ENCODE measurements around the gene RGPD8.
"Not testable (repeated sequence)": the region's sequence is repeated elsewhere in the genome, so short reads cannot be mapped to it uniquely, and the experiment has no call there.

RGPD8 gene

DNA sequence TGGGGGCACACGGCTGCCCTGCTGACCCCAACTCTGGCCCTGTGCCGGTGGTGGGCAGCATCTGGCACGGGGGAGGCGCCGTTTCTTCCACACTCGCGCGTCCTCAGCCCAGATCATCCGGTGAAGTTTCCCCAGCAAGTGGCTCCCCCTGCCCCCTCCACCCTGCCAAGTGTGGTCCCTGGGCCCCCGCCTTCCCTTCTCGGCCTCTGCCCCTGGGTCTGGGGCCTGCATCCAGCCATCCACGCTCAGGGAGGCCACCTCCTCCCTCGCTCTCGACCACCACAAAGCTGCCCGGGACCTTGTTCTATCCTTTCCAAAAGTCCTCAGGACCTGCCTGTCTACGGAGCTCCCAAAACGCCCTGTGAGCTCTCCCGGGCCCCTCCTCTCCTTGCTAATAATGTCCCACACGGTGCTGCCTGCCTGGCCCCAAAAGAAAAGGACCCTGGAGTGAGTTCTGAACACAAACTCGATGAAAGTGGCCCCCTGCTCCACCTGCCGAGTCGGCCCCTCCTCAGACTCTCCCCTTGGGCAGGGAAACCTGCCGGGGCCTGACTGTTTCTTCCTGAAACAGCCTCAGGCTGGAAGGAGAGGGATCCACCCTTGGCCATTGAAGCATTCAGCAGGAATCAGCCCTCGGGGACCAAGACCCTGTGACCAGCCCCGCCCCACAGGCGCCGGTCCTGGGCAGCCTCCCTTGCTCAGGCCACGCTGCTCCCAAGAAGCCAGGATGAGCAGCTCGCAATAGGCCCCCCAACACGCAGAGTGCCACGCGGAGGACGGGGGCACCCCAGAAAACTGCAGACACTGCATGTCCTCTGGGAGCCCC lies 1.7 kb upstream of the RGPD8 start:
- DNase-seq: not testable (repeated sequence)

DNA sequence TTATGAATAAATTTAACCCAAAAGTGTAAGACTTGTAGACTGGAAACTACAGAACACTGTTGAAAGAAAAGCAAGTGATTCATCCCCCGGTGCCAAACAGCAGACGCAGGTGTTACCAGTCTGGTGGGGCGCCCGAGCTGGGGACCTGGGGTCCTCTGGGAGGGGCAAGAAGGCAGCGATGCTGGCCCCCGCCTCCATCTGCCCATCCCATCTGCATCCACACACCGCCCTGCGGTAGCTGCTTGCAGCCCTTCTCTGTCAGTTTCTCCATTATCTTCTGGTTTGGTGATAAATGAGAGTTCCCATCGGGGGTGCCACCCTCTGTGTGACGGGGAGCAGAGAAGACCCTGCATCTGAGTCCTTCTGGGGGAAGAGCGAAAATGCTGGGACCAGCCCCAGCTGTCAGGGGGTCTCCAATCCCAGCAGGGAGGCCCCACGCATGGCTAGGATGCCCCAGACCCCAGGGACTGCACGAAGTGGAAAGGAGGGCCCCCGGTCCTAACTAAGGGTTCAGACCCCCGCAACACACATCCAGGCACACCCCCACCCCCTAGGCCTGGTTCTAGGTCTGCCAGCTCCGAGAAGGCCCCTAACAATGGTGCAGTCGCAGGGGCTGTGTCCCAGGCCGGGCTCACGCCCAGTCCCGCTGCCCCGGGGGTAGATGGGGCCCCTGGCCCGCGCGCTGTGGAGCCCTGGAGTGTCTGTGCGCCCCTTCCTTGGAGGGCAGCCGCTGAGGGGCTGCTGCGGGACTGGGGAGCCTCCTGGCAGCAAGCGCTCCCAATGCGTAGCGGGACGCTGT lies 686 bp upstream of the RGPD8 start:
- DNase-seq: no peak

DNA sequence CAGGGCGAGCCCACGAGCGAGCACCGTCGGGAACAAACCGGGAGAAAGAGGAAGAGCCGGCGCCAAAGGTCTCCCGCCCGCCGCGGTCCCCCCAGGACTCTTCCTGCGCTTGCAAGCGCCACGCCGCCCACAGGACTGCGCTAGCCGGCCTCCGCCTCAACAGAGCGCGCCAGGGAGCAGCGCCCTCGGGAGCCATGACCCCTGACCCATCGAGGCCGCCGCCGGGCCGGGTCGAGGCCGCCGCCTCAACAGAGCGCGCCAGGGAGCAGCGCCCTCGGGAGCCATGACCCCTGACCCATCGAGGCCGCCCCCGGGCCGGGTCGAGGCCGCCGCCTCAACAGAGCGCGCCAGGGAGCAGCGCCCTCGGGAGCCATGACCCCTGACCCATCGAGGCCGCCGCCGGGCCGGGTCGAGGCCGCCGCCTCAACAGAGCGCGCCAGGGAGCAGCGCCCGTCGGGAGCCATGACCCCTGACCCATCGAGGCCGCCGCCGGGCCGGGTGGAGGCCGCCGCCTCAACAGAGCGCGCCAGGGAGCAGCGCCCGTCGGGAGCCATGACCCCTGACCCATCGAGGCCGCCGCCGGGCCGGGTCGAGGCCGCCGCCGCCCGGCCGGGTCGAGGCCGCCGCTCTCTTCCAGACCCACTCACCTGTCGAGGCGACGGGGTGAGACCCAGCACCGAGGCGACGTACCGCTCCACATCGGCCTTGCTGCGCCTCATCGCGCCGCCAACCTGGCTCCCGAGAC lies 538 bp downstream of the RGPD8 start:
- DNase-seq: not testable (repeated sequence)

DNA sequence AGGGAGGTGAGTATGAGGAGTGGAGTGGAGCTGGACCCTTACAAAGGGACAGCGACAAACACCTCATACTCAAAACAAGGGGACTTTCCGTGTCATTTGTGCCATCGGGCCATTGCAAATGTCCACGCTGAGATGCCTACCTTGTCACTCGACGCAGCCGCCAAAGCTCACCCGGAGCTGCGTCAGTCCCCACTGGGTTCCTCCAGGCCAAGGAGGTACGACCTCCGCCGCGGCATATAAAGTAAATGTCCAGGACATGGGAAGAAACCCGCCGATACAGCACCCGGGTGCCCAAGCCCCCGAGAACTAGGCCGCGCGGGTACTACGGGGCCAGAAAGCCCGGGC lies 1.1 kb downstream of the RGPD8 start:
- not testable (repeated sequence) for DNase-seq

DNA sequence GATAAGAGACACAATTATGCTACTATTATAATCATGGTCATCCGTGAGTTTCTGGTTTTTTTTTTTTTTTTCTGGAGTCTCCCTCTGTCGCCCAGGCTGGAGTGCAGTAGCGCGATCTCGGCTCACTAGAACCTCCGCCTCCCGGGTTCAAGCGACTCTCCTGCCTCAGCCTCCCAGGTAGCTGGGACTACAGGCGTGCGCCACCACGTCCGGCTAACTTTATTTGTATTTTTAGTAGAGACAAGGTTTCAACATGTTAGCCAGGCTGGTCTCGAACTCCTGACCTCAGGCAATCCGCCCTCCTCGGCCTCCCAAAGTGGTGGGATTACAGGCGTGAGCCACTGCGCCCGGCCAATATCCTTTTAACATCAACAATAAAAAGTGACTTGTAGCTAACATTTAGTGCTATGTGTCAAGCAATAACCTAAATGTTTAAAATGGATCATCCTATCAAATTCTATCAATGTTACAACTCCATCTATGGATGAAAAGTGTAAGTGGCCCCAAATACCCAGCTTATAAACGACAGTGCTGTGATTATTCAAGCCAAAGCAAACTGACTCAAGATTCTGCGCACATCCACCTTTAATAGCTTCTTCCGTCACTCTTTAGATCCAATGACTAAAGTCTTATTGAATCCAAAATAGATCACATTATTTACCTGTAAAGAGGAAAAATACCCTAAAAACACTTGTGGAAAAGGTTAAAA lies 1.7 kb downstream of the RGPD8 start:
- DNase-seq: not testable (repeated sequence)

DNA sequence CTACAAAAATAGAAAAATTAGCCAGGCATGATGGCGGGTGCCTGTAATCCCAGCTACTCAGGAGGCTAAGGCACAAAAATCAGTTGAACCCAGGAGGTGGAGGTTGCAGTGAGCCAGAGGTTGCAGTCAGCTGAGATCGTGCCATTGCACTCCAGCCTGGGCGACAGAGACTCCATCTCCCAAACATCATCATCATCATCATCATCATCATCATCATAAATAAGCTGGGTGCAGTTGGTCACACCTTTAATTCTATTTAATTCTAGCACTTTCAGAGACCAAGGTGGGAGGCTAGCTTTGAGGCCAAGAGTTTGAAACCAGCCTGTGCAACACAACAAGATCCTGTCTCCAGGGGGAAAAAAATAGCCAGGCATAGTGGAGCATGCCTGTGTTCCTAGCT lies 8.9 kb downstream of the RGPD8 start:
- not testable (repeated sequence) for DNase-seq

DNA sequence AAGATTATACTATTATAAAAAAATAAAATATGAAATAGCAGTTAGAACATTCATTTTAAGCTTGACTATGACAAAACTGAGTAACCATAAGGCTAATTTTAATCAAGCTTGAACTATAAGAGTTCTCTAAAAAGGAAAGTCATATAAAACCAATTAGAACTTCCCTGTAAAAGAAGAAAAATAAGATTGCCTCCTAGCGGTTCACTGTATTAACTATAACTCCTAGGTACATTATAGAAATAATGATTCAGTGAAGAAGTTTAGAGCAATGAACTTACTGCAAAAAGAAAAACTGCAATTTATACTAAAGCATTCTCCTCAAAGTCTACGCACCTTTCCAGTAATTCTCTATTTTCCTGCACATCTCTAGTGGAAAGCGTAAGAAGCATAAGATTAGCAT lies 16.6 kb downstream of the RGPD8 start:
- DNase-seq: not testable (repeated sequence)

DNA sequence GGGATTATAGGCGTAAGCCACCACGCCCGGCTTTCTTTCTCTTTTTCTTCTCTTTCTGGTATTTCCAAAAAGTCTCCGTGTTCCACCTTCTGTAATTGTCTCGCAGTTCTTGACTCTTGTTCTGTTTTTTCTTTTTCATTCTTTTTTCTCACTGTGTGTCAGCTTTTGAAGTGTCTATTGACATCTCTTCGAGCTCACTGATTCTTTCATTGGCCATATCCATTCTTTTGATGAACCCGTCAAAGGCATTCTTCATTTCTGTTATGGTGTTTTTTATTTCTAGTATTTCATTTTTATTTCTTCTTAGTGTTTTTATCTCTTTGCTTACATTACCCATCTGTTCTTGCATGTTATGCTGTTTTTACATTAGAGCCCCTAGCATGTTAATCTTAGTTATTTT lies 73.4 kb downstream of the RGPD8 start:
- not testable (repeated sequence) for DNase-seq

DNA sequence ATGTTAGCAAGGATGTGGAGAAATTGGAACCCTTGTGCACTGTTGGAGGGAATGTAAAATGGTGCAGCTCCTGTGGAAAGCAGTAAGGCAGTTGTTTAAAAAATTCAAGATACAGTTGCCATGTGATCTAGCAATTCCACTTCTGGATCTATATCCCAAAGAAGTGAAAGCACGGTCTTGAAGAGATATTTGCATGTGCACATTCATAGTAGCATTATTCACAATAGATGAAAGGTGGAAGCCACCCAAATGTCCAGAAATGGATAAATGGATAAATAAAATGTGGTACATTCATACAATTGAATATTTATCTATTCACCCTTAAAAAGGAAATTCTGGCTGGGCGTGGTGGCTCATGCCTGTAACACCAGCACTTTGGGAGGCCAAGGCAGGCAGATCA lies 79.1 kb downstream of the RGPD8 start:
- DNase-seq: not testable (repeated sequence)

DNA sequence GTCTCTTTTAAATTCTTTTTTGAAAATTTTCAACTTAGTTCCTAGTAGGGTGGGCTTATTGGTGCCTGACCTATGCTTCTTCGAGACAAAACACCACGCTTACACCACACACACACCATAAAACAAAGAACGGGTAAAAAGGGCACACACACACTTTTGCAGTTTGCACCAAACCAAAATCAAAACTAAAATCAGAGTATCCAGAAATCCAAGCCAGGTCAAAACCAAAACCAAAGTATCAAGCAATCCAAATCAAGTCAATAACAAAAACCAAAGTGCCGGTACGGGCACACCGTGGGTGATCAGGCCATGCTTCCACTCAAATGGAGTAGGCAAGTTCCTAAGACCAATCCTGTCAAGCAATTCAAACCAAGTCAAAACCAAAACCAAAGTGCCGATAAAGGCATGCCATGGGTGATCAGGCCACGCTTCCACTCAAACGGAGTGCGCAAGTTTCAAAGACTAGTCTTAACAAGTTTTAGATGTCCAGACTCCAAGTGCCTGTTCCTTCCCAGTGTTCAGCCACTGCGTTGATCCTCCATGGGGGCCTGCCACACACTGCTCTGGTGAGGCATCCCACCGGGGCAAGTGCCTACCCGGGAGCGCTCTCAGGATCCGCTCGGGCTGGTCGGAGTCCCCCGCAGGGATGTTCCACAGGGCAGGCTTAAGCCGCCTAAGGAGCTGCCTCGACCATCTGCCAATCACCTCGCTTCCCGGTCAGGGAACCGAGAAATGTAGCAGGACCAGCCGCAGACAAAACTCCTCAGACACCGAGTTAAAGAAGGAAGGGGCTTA lies 80.4 kb downstream of the RGPD8 start:
- not testable (repeated sequence) for DNase-seq

DNA sequence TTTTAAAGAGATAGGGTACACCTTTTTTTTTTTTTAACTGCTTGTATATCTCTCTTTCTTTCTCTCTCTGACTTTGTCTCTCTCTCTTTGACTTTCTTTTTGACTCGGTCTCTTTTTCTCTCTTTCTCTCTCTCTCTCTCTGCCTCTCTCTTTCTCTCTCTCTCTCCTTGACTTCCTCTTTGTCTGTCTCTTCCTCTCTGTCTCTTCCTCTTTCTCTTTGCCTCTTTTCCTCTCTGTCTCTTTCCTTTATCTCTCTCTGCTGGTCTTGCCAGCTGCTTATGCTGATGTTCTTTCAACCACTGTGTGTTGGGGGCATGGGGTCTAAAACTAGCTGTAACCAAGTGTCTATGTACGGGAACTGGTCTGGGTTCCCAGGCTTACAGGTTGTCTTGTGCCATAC lies 81.2 kb downstream of the RGPD8 start:
- not testable (repeated sequence) for DNase-seq

DNA sequence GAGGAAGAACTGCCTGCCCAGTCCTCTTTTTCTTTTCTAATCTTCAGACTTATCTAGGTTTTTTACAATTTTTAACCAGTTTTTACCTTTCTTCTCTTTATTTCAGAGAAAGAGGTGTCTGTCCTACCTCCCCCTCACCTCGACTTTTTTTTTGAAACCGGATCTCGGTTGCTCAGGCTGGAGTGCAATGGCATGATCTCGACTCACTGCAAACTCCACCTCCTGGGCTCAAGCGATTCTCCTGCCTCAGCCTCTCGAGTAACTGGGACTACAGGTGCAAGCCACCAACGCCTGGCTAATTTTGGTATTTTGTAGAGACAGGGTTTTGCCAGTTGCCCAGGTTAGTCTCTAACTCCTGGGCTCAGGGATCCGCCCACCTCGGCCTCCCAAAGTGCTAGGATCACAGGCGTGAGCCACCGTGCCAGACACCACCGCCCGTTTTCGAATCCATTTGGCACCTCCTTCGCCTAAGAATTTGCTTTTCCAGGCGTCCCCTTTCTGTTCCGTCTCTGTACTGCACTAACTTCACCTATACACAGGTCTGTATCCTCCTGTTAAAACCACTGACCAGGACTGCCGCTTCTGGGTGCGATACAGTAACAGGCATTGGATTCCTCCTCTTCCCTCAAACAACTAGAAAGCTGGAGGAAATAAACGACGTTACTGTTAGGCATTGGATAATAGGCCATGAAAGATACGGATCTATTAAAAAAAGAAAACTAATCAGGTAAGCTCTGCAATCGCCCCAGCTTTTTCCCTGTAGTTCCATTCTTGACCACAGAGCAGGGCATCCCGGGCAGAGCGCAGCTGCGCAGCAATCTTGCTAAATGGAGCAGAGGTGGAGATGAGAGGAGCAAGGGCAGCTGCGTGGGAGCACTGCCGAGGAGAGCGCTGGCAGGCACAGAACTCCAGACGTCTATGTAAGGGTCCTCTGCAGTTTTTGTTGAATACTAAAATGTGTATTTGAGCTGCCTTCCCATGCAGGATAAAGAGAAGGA lies 88.1 kb downstream of the RGPD8 start:
- no peak for DNase-seq

DNA sequence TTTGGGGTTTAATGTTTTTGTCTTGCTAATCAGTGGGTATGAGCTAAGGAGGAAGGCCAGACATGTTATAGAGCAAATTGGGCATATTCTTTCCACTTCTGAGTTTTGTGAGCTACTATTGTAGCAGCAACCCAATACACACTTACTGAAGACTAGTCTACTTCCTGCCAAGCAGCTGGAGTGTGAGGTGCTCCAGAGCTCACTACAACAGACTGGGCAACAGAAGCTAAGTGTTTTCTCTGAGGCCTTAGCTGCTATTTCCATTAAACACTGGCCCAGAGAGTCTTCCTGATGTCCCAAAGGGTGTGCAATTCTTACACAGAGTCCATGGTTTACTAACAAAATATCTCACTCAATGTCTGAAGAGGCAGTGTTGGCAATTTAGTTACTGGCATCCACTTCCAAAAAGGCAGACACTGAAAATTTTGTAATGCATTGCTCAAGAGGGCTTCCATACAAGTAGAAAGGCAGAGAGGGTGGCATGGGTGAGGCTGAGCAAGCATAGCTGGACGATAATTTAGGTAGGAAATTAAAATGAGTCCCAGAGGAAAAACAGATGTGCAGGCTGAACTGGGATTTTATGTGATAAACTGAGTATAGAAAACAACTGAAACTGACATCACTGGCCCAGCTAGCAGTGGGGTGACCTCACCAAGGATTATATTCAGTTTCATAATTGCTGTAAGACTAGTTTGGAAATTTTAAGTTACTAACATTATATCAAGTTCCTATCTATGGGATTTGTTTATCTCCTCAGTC lies 89.4 kb downstream of the RGPD8 start:
- DNase-seq: no peak

DNA sequence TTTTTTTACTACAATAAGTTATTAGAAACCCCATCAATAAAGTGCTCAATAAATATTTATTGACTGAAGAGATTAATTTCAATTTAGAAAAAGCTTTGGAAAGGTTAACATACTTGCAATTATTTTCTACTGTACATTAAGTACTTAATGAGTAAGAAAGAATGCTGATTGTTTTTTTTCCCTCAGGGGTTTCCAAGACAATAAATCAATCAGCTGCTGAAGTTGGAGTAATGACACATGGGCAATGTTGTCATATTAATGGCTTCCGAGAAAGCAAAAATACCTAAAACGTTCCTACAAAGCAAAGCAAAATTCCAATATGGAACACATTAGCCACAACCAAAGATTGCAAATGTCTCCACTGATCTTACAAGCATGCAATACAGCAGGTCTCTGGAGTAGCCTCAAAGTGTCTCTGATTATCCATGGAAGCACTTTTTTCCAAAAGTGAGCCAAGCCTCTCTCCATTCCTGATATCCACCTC lies 91.3 kb downstream of the RGPD8 start:
- DNase-seq: no peak

DNA sequence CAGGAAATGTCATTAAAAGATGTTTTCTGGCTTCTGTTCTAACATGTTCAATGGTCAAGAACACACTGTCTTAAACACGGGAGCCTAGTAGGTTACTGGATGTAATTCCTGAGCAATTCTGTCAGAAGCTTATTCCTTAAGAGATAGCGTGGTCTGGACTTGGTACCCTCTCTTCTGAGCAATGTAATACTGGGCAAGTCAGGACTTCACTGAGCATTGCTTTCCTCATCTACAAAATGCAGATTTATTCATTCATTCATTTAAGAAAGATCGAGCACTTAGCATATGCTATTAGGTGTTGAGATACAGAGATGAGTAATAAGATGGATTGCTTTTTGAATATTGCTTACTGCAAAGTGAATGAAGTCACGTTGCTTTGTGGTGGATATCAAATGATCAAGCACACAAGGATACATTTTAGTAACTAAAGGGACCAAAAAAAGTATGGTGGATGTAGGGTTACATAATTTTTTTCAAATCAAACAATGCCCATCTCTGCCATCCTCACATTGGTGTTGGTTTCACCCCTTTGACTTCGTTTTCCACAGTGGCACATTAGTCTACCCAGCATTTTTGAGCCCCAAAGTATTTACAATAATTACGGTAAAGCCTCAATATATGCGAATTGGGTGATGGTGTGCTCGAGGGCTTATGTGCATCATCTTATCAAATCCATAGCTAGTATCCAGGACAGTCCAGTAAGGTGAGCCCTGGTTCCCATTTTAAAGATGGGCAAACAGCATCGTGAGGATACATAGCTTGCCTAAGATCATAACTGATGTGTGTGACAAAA lies 92.8 kb downstream of the RGPD8 start:
- no peak for DNase-seq

DNA sequence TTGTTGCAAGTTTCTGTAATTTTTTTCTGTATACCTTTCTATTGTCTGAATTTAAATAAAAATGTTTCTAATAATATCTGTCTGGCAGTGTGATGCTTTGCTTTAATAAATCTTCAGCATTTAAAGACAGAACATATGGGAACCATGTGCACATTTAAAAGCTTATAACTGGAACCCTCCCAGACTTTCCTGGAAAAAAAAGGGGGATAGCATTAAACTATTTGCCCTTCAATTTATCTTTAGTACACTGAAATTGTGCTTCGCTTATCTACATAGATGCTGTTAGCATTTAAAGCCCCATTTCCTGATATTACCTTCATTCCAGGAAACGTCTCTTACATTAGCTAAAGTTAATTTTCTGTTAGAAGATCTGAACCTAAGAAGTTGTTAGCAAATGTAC lies 93.5 kb downstream of the RGPD8 start:
- no peak for DNase-seq

DNA sequence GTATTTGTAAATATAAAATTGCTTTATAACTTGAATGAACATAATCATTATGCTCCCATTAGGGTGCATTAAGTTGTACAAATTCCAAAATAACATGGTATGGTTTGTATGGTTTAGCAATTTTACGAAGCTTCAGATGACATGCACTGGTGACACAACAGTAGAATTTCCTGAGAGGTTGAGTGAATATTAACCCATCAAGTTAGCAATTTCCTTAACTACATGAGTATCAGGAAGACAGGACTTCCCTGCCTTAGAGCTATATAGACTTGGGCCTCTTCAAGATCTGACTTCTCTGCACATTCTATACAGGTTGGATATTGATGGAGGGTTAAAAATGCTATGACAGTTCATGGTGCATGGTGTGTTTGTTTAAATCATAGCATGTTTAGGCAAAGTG lies 97.8 kb downstream of the RGPD8 start:
- DNase-seq: no peak

DNA sequence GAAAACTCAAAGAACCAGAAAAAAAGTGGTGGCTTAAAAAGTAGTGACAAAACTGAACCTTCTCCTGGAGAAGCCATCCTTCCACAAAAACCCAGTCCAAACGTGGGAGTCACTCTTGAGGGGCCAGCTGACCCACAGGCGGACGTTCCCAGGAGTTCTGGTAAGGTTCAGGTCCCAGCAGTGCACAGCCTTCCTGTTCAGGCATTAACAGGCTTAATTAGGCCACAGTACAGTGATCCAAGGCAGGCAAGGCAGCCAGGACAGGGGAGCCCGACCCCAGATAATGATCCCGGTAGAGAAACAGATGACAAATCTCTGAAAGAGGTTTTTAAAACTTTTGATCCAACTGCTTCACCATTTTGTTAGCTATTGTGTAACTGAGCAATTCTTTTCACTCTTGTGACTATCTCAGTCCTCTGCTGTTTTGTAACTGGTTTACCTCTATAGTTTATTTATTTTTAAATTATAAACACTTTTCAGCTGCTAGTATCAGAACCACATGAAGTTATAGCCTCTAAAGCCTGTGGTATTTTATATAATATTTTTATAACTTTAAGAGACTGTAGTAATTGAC lies 101.2 kb downstream of the RGPD8 start:
- no peak for DNase-seq
